HG03103 (cell line): ENCODE measurements around the gene PML.
"Not testable (repeated sequence)": the region's sequence is repeated elsewhere in the genome, so short reads cannot be mapped to it uniquely, and the experiment has no call there.

Source experiments
- ATAC-seq: cut with Tn5 transposase; IDR thresholded peaks from one replicate; pipeline ENCODE4 v1.9.1; 2021; ENCODE audit warnings: low read depth; ENCODE audit not compliant: unreplicated experiment

PML gene

DNA sequence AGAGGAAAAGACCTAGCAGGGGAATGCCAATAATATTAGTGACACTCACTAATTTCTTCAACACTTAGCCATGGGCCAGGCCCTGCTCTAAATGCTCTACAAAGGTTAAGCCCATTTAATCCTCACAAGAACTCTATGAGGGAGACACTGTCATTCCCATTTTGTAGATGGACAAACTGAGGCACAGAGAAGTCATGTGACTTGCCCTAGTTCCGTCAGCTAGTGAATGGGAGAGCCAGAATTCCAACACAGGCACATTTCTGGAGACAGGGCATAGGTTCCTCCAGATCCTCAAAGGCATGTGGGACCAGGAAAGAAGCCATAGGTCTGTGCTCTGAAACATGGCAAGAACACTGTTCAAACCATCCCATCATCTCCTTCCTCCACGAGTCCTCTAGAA lies 36.7 kb upstream of the PML start:
- no peak for ATAC-seq

DNA sequence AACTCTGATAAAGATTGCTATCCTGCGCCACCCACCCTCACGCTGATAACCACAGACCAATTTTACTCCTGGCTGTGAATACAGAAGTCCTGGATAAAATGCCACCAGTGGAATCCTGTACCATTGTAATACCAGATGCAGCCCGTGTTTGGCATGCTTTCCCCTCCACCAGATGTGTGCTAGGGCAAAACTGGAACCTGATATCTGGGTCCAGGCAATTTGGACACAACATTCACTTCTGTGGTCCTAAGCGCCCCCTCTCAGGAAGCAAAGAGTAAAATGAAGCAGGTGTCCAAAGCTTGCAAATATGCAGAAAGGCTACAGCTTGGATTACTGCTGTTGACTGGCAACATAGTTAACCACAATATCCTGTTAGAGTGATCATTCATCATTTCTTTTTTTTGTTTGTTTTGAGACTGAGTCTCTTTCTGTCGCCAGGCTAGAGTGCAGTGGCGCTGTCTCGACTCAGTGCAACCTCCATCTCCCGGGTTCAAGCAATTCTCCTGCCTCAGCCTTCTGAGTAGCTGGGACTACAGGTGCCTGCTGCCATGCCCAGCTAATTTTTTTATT lies 35.4 kb upstream of the PML start:
- no peak for ATAC-seq

DNA sequence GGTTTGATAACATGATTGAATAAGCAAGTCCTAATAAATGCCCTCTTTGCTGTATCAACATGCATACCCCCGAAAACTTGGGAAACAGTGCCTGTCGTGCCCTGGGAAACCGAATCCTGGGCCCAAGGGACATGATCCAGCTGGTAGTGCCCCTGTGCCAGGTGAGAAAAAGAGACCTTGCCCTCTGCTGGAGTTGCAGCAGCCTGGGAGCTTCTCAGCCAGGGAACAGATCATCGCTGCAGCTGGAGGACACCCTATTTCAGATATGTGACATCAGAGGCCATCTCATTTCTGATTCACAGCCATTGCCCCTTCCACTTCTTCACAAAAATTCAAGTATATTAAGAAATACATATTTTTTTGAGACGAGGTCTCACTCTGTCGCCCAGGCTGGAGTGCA lies 34.7 kb upstream of the PML start:
- ATAC-seq, result no peak

DNA sequence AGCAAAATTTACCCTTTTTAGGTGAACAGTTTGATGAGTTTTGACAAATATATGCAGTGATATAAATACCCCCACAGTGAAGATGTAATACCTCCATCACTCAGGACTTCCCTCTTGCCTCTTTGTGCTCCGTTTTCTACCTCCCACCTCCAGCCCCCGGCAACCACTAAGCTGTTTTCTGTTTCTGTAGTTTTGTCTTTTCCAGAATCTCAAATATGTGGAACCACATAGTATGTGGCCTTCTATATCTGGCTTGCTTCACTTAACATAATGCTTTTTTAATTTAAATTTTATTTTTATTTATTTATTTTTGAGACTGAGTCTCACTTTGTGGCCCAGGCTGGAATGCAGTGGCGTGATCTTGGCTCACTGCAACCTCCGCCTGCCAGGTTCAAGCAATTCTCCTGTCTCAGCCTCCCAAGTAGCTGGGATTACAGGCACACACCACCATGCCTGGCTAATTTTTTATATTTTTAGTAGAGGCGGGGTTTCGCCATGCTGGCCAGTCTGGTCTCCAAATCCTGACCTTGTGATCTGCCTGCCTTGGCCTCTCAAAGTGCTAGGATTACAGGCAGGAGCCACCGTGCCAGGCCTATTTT lies 33.9 kb upstream of the PML start:
- ATAC-seq, result not testable (repeated sequence)

DNA sequence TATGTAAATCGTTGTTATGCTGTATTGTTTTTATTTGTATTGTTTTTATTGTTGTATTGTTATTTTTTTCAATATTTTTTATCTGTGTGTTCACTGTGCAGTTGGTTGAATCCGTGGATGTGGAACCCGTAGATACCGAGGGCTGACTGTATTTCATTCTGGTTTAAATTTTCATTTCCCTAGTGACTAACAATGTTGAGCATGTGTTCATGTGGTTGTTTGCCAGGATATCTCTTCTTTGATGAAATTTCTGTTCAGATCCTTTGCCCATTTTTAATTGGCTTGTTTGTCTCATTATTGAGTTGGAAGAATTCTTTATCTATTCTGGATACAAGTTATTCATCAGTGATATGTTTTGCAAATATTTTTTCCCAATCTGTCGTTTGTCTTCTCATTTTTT lies 32.1 kb upstream of the PML start:
- ATAC-seq, result no peak

DNA sequence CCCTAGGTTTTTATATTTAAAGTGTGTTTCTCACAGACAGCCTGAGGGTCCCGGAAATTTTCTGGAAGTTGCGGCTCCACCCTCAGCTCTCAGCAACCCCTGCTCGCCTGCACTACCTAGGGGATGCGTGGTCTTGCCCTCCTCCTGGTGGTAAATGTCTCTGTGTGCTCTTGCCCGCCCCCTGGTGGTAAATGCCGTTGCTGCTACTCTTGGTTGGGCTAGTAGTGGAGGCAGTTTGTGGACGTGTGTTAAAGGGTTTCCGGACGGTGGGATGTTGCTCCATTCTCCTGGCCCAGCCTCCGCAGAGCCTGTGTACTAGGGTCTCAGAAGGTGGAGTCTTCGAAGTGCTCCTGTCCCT lies 29.8 kb upstream of the PML start:
- no peak for ATAC-seq

DNA sequence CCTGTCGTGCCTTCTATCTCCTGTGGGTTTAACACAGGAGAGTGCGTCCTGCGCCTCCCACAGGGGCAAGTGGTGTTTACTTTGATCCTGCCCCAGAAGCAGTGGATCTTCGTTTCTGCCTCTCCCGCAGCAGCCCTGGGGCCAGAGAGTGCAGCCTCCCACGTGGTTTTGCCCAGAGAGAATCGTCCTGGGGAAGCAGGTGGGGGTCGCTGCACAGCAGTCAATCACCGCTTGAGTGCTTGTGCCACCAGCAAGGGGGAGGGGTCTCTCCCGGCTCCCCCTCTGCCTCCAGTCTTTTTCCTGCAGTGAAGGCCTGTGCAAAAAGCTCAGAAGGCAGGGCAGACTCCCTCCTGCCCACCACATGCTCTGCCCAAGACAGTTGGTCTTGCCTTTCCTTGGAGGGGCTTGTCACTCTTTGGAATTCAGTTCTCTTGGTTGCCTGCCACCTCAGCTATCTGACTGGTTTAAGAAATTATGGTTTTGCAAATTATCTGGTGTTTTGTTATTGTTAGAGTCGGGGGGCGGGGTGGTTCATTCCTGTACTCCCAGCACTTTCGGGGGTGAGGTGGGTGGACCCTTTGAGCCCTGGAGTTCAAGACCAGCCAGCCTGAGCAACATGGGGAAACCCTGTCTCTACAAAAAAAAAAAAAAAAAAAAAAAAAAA lies 29.3 kb upstream of the PML start:
- ATAC-seq, result no peak

DNA sequence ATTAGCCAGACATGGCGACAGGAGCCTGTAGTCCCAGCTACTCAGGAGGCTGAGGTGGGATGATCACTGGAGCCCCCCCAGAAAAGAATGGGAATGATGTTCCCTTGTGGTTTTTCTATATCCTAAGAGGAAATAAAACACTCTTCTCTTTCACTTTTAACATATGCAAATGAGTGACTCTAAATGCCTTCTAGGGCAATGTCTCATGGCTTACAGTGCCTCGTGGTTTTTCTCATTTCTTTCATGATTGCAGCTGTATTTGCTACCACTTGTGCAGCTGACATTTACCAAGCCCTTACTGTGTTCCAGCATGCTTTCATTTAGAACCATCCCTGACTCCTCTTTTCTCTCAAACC lies 28.8 kb upstream of the PML start:
- ATAC-seq, result no peak

DNA sequence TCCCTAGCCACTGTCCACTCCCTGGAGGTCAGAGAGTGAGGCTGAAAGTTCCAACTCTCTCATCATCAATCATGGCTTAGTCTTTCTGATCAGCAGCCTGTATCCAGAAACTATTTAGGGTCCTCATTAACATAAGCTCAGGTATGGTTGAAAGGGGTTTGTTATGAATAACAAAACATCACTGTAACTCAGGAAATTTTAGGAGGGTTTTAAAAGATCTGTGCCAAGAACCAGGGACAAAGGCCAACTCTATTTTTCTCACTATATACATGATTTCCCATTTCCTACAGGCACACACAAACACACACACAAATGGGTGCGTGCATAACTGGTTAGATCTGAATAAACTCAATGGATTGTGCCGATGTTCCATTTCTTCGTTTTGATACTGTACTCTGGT lies 26.1 kb upstream of the PML start:
- no peak for ATAC-seq

DNA sequence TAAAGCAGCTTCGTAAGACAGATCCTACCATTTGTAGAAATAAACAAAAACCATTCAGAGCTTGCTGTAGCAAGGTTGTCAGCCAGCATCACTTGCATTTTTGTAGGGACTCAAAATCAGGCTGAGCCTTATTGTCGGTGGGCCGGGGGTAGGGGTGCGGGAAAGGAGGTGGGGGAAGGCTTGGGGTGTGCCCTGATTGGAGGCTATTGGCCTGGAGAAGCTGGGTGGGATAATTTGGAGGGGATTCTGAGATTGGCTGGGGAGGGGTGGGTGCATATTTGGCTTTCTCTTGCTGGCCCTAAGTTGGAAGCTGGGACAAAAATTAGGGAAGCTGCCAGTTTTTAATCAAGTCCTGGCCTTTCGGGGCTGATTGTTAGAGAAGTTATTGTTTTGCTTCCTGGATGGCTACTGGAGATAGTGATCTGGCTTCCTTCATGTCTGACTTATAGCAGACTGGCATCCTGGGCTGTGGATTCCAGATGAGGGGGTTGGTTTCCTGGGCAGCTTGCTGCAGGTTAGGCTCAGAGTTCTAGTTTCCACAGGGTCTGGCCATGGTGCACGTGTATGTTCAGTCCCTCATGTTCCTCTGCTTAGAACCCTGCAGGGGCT lies 25.3 kb upstream of the PML start:
- ATAC-seq, result no peak

DNA sequence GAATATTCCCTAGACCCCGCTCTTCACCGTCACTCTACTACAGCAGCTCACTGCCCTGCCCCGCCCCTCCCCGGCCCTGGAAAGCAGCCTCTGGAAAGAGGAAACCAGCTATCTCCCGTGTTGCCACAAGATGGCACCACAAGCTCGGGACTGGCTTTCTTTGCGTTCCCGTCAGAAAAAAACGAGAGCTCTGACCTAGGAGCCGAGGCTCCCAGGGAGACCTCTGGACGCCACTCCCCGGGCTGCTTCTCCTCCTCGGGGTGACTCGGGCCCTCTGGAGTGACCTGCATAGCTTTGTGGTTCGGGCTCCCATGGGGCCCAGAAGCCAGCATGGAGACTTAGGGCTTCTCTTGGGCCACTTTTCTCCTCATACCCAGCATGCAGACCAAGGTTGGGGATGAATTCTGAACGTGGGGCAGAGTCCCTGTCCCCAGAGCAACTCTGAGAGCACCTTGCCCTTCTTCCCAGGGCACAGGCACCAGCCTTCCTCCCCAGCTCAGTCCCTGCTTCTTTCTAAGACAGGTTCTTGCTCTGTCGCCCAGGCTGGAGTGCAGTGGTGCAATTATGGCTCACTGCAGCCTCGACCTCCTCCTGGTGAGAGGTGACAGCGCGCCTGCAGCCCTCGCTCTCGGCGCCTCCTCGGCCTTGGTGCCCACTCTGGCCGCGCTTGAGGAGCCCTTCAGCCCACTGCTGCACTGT lies 21.4 kb upstream of the PML start:
- ATAC-seq, result peak; percentile 60

DNA sequence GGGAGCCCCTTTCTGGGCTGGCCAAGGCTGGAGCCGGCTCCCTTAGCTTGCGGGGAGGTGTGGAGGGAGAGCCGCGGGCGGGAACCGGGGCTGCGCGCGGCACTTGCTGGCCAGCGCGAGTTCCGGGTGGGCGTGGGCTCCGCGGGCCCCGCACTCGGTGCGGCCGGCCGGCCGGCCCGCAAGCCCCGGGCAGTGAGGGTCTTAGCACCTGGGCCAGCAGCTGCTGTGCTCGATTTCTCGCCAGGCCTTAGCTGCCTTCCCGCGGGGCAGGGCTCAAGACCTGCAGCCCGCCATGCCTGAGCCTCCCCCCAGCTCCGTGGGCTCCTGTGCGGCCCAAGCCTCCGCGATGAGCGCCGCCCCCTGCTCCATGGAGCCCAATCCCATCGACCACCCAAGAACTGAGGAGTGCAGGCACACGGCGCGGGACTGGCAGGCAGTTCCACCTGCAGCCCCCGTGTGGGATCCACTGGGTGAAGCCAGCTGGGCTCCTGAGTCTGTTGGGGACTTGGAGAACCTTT lies 20.8 kb upstream of the PML start:
- ATAC-seq, result not testable (repeated sequence)

DNA sequence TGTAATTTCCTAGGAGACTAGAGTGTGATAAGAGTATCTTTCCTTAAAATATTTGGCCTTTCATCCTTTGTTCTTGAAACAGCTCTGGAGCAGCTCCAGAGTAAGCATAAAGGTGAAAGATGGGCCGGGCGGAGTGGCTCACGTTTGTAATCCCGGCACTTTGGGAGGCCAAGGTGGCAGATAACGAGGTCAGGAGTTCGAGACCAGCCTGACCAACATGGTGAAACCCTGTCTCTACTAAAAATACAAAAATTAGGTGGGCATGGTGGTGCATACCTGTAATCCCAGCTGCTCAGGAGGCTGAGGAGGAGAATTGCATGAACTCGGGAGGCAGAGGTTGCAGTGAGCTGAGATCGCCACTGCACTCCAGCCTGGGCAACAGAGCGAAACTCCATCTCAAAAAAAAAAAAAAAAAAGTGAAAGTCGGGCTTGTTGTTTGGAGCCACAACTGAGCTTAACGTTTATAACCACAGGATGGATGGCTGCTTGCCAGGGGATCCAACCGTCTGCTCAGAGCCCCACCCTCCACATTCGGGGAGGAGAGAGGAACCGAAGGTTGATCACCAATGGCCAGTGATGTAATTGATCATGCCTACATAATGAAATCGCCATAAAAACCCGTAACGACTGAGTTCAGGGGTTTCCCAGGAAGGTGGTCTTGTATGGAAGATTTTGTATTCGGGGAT lies 18.9 kb upstream of the PML start:
- ATAC-seq, result not testable (repeated sequence)

DNA sequence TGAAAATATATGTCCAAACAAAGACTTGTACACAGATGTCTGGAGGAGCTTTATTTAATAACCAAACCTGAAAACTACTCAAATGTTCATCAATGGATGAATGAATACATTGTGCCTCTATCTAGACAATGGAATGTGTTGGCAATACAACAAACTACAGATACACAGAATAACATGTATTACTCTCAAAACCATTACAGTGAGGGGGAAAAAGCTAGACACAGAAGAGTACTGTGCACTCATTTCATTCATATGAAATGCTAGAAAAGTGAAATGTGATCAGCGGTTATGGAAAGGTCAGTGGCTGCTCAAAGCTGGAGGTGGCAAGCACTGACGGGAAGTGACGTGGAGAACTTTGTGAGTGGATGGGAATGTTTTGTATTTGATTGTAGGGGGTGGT lies 15.6 kb upstream of the PML start:
- no peak for ATAC-seq

DNA sequence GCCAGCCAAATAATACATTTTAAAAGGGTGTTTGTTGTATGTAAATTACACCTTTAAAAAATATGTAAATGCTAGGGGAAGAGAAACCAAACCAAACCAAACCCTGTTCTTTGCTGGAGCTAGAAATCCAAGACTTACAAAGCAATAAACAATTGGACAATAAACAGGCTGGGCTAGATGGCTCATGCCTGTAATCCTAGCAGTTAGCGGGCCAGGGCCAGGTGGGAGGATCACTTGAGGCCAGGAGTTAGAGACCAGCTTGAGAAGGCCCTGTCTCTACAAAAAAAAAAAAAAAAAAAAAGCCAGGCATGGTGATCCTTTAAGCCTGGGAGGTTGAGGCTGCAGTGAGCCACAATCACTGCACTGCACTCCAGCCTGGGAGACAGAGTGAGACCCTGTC lies 14.9 kb upstream of the PML start:
- no peak for ATAC-seq

DNA sequence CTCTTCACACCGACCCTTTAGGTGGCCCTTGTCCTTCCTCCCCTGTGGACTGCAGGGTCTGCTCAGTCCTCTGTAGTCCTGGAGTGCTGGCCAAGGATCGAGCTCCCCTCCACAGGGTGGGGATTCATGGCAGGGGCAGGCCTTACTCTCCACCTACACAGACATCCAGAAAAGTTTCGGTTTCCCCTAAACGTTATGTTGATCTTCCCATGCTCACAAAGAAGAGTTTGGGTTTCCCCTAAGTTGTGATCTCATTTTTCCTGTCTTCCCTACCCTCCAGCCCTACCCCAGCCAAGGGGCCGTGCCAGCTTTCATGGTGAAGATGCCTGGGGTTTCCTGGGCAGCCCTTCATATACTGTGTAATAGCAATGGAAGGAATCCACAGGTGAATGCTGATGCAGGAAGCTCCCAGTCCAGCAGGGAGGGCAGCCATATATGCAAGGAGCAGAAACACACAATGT lies 12.7 kb upstream of the PML start:
- no peak for ATAC-seq

DNA sequence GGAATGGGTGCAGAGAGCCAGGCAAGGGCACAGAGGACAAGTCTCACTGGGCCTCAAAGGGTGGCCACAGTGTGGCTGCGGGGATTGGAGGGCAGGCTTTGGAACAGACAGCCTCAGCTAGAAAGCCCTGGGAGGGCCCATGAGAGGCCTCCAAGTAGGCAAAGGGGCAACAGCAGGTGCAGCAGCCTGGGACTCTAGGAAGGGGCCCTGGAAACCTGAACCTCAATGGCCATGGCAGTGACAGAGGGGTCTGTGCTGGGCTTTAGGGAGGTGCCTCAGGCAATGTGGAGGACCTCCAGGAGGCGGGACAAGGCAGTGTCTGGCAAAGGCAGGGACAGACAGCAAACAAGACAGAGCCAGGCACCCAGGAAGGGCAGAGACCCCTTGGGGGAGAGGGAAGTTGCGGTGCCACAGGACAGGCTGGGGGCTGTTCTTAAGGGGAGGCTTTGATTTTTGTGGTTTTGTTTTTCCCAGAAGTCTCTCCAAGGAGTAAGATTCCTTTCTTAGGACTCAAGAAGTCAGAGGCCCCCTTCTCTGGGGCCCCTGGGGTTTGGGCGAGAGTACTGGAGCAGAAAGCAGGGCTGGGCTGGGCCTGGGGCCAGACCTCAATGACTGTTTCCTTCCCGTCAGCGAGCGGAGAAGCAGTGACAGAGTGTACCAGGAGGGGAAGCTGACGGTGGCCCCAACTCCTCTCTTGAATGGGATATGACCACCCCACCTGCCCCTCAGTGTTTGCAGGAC lies 12.1 kb upstream of the PML start:
- peak; percentile 57 for ATAC-seq

DNA sequence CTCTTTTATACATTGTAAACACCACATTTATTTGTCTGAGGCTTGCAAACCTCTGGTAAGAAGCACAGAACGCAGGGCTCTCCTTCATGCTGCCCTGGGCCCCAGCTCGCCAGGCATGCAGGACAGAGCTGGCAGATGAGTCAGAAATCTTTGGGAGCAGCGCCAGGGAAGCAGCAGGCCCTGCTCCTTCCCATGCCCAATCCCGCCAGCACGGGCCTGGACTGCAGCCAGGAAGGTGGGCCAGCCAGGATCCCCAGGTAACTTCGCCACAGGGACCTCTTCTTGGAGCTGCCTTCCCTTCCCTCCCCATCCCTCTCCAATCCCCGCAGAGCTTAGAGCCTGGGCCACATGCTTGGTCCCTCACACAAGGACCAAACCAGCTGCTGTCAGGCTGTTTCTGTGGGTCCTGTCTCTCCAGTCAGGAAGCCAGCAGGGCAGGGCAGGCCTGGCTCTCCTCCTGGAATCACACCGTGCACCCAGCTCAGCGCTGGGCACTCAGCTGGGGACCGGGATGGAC lies 11.2 kb upstream of the PML start:
- ATAC-seq, result no peak

DNA sequence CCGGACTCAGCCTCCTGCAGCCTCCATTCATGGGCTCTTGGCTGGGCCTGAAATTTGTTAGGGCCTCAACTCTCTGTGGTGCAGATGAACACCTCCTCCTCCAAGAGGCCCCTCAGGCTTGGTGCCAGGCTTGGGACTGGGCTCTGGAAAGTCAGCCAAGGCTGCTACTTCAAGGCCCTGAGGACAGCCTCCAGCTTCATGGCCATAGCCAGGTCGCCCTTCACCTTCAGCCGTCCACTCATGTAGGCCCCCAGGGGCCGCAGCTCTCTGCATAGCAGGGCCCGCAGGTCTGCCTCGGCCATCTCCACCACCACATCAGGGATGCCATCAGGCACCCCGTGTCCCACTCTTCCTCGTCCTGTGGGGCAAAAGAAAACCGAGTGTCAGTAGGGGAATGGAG lies 10.7 kb upstream of the PML start:
- no peak for ATAC-seq
